IMR-90 (cell line): ENCODE measurements around the gene C12orf54. TPM values are rescaled to one million over a fixed set of nuclear protein-coding genes. Genes with fewer than 3 reads are reported as not detected.

Experiments
- ATAC-seq: fragments of 200-7000 bp; cut with Tn5 transposase; 2 replicates; pipeline ENCODE4 v1.9.1; 2020; ENCODE audit warnings: low read depth, mild to moderate bottlenecking, moderate library complexity
- BruUV-seq: library from RNA; stranded (reverse); fragments of 400-500 nt; replicated peaks from 2 replicates; lab custom pipeline; 2021; lab: Mats Ljungman, UMichigan
- CTCF ChIA-PET: fragments of 300-600 bp; formaldehyde crosslinking; extraction: SDS; loops from one replicate; lab custom pipeline; 2021; ENCODE audit warnings: antibody characterized with exemption; lab: Yijun Ruan, JAX
- POLR2A ChIA-PET: fragments of 300-600 bp; sonication (Branson Sonifier 250); formaldehyde crosslinking; loops from one replicate; lab custom pipeline; 2022; ENCODE audit warnings: antibody characterized with exemption; ENCODE audit not compliant: unreplicated experiment; lab: Charles Lee
- DNase-seq: peaks from one replicate; pipeline ENCODE4 v3.0.0; 2013
- H2AFZ ChIP-seq: replicated peaks from 2 replicates; pipeline ENCODE3; 2013; ENCODE audit warnings: low read length, mild to moderate bottlenecking; ENCODE audit not compliant: poor library complexity
- H2AK5ac ChIP-seq: 2 replicates; pipeline ENCODE4 v1.6.1; 2013; ENCODE audit warnings: low read depth, low read length, inconsistent platforms
- H2AK9ac ChIP-seq: replicated peaks from 2 replicates; pipeline ENCODE3; 2013; ENCODE audit warnings: mild to moderate bottlenecking, low read depth, low read length, moderate library complexity; ENCODE audit not compliant: poor library complexity
- H2BK120ac ChIP-seq: 2 replicates; pipeline ENCODE4 v1.6.1; 2013; ENCODE audit warnings: low read depth, low read length, inconsistent platforms
- H2BK15ac ChIP-seq: 3 replicates; pipeline ENCODE4 v1.6.1; 2013; ENCODE audit warnings: low read depth, low read length, inconsistent platforms
- H2BK20ac ChIP-seq: 2 replicates; pipeline ENCODE4 v1.6.1; 2013; ENCODE audit warnings: low read depth, mild to moderate bottlenecking, inconsistent platforms, low read length, moderate library complexity
- H2BK5ac ChIP-seq: 2 replicates; pipeline ENCODE4 v1.6.1; 2013; ENCODE audit warnings: mild to moderate bottlenecking, low read depth, low read length, inconsistent platforms; ENCODE audit not compliant: poor library complexity, severe bottlenecking
- H3K14ac ChIP-seq: replicated peaks from 2 replicates; pipeline ENCODE4 v1.6.1; 2013; ENCODE audit warnings: low read depth, low read length, inconsistent platforms
- H3K18ac ChIP-seq: 2 replicates; pipeline ENCODE4 v1.6.1; 2013; ENCODE audit warnings: low read depth, low read length, control low read depth
- H3K23ac ChIP-seq: 2 replicates; pipeline ENCODE4 v1.6.1; 2013; ENCODE audit warnings: low read depth, low read length, inconsistent platforms
- H3K27ac ChIP-seq: 2 replicates; pipeline ENCODE4 v1.5.1; 2013; ENCODE audit warnings: mild to moderate bottlenecking, control low read depth, low read length; ENCODE audit not compliant: insufficient read depth
- H3K27me3 ChIP-seq: 2 replicates; pipeline ENCODE4 v1.6.1; 2013; ENCODE audit warnings: low read length; ENCODE audit not compliant: control insufficient read depth, insufficient read depth
- H3K36me3 ChIP-seq: 2 replicates; pipeline ENCODE4 v1.6.1; 2013; ENCODE audit warnings: low read length, mixed read lengths; ENCODE audit not compliant: control insufficient read depth, insufficient read depth
- H3K4ac ChIP-seq: 2 replicates; pipeline ENCODE4 v1.6.1; 2013; ENCODE audit warnings: low read depth, low read length, inconsistent platforms
- H3K4me1 ChIP-seq: 2 replicates; pipeline ENCODE4 v1.6.1; 2013; ENCODE audit warnings: low read length, mixed read lengths; ENCODE audit not compliant: control insufficient read depth, insufficient read depth
- H3K4me2 ChIP-seq: 2 replicates; pipeline ENCODE4 v1.6.1; 2013; ENCODE audit warnings: low read depth, mild to moderate bottlenecking, control low read depth, low read length, moderate library complexity
- H3K4me3 ChIP-seq: 2 replicates; pipeline ENCODE4 v1.5.1; 2013; ENCODE audit warnings: low read depth, mild to moderate bottlenecking, control low read depth, low read length, moderate library complexity; ENCODE audit not compliant: insufficient read depth
- H3K56ac ChIP-seq: 2 replicates; pipeline ENCODE4 v1.6.1; 2013; ENCODE audit warnings: low read length, inconsistent platforms; ENCODE audit not compliant: insufficient read depth; ENCODE audit errors: extremely low read depth
- H3K79me1 ChIP-seq, 2 experiments: 2 replicates each; pipeline ENCODE4 v1.6.1; 2013; ENCODE audit warnings: low read length in 2 of 2, inconsistent platforms in 1 of 2, low read depth in 1 of 2
- H3K9ac ChIP-seq: 2 replicates; pipeline ENCODE4 v1.6.1; 2013; ENCODE audit warnings: low read depth, low read length, control low read depth
- H3K9me1 ChIP-seq: 2 replicates; pipeline ENCODE4 v1.6.1; 2013; ENCODE audit warnings: low read length, inconsistent platforms; ENCODE audit not compliant: insufficient read depth
- H3K9me3 ChIP-seq: 2 replicates; pipeline ENCODE4 v1.6.1; 2013; ENCODE audit warnings: low read length; ENCODE audit not compliant: control insufficient read depth, insufficient read depth
- H4K20me1 ChIP-seq: 2 replicates; pipeline ENCODE4 v1.6.1; 2013; ENCODE audit warnings: low read length, inconsistent platforms; ENCODE audit not compliant: insufficient read depth
- H4K5ac ChIP-seq: 2 replicates; pipeline ENCODE4 v1.6.1; 2013; ENCODE audit warnings: mild to moderate bottlenecking, low read depth, low read length, control low read depth
- H4K8ac ChIP-seq, 2 experiments: 2 replicates each; pipeline ENCODE4 v1.6.1; 2013; ENCODE audit warnings: low read depth in 2 of 2, low read length in 2 of 2, control low read depth in 1 of 2, inconsistent platforms in 1 of 2
- H4K91ac ChIP-seq: 2 replicates; pipeline ENCODE4 v1.6.1; 2013; ENCODE audit warnings: low read depth, low read length, inconsistent platforms; ENCODE audit not compliant: insufficient read depth
- CHD1 ChIP-seq: IDR thresholded peaks from 2 replicates; pipeline ENCODE4 v1.6.1; 2012; ENCODE audit warnings: low read depth, low read length, improper control_type of control experiment
- CTCF ChIP-seq: conservative IDR thresholded peaks from 2 replicates; pipeline ENCODE4 v1.5.1; 2012; ENCODE audit warnings: mild to moderate bottlenecking, low read depth, low read length, improper control_type of control experiment
- ELK1 ChIP-seq: fragments of 150-350 bp; IDR thresholded peaks from 2 replicates; pipeline ENCODE4 v1.6.1; 2016; ENCODE audit warnings: low read depth, mild to moderate bottlenecking, low read length, moderate library complexity, borderline replicate concordance
- FOS ChIP-seq: fragments of 150-350 bp; IDR thresholded peaks from 2 replicates; pipeline ENCODE4 v1.6.1; 2016; ENCODE audit warnings: low read depth, low read length
- MXI1 ChIP-seq: IDR thresholded peaks from 2 replicates; pipeline ENCODE4 v1.6.1; 2012; ENCODE audit warnings: low read depth, mild to moderate bottlenecking, low read length, moderate library complexity, borderline replicate concordance
- NFE2L2 ChIP-seq: fragments of 150-350 bp; IDR thresholded peaks from 2 replicates; pipeline ENCODE4 v1.6.1; 2016; ENCODE audit warnings: low read depth, mild to moderate bottlenecking, low read length
- RFX5 ChIP-seq: IDR thresholded peaks from 2 replicates; pipeline ENCODE4 v1.8.0; 2012; ENCODE audit warnings: low read depth, mild to moderate bottlenecking, low read length, moderate library complexity
- SMC3 ChIP-seq: fragments of 150-350 bp; IDR thresholded peaks from 2 replicates; pipeline ENCODE4 v1.6.1; 2016; ENCODE audit warnings: low read depth, mild to moderate bottlenecking, antibody characterized with exemption, low read length, moderate library complexity
- WGBS, 2 experiments: methylation state at CpG; one replicate each; pipeline versions ENCODE4 v1.1.5 to v1.1.7; 2013; ENCODE audit warnings: missing lambda C conversion rate in 2 of 2; ENCODE audit not compliant: insufficient read length in 1 of 2; ENCODE audit errors: extremely low coverage in 2 of 2; 5-methylcytosine and 5-hydroxymethylcytosine counted together
- dilution Hi-C: fragments of 300-500 bp; cut with HindIII; formaldehyde crosslinking; loops from one replicate; pipeline ENCODE4 v1.14.3; 2018; ENCODE audit warnings: low sequenced_read_pairs; ENCODE audit not compliant: unreplicated experiment
- in situ Hi-C: fragments of 300-500 bp; cut with MboI; formaldehyde crosslinking; loops from 3 replicates; pipeline ENCODE4 v1.14.3; 2019; ENCODE audit warnings: low sequenced_read_pairs, inconsistent platforms, mixed read lengths
- intact Hi-C: fragments of 100-400 bp; cut with micrococcal nuclease; formaldehyde crosslinking; loops from 2 replicates; pipeline ENCODE4 v1.10.0; 2022
- polyA plus RNA-seq, 3 experiments: library from polyadenylated mRNA; depleted of rRNA; stranded (reverse); fragments of >200 nt; gene quantifications; 2 replicates each; pipeline ENCODE4 v1.2.3, GENCODE V29; 2012; ENCODE audit warnings: low replicate concordance in 1 of 3
- total RNA-seq: library from RNA; depleted of rRNA; stranded (reverse); fragments of >200 nt; gene quantifications from 2 replicates; pipeline ENCODE4 v1.2.3, GENCODE V29; 2012

C12orf54 gene
- total and polyA plus RNA-seq, 2 of the 4 experiments (the other 2 are of a cell fraction), result not detected

GRCh38 chr12:48486679-48487078 lies 4.4 kb downstream of the C12orf54 start:
- Histone ChIP-seq H3K27me3 (no peaks in the 10 kb centered on the region), H4K91ac (no peak overlapping the region), H2BK20ac (no peak overlapping the region), H3K14ac (no peak overlapping the region), H3K18ac (no peak overlapping the region), H3K36me3 (no peaks in the 10 kb centered on the region), H4K20me1 (no peaks in the 10 kb centered on the region), H2AFZ (no peak overlapping the region), H3K4me1 (no peaks in the 10 kb centered on the region), H3K4me2 (no peak overlapping the region), H2AK5ac (no peak overlapping the region), H3K4ac (no peak overlapping the region), H3K9me3 (no peaks in the 10 kb centered on the region), H2BK5ac (no peak overlapping the region), H3K23ac (no peak overlapping the region), H3K9ac (no peak overlapping the region), H3K27ac (no peak overlapping the region), H2AK9ac (no peak overlapping the region), H2BK120ac (no peak overlapping the region), H4K5ac (no peak overlapping the region), H3K56ac (no peak overlapping the region), H4K8ac (no peak overlapping the region), H3K79me1 (no peaks in the 10 kb centered on the region), H2BK15ac (no peak overlapping the region), H3K4me3 (no peak overlapping the region), H3K9me1 (no peaks in the 10 kb centered on the region)
- DNase-seq (no peak), ATAC-seq (no peak)
- CTCF ChIA-PET, result interaction anchor here (0.6 kb wide), 1 partner anchor 95 kb away, joined by 3 read pairs; no protein-coding TSS in a partner anchor
- dilution Hi-C loops, result no loop called here
- TF ChIP-seq CTCF (no peak), NFE2L2 (no peak), MXI1 (no peak), ELK1 (no peak), SMC3 (no peak), RFX5 (no peak), CHD1 (no peak), FOS (no peak)
- POLR2A ChIA-PET, result no interaction called here
- in situ Hi-C loops, result no loop called here
- intact Hi-C loops, result no loop called here
- no TSS peak for BruUV-seq
- WGBS, 2 experiments, result no CpG with 5 or more reads among the region's 5 CpGs
